HG03460 (cell line): ENCODE data around the gene AFF1.
A peak's percentile ranks its signal among the peaks of the same experiment; 100 is the strongest.

Source experiments
- ATAC-seq: cut with Tn5 transposase; IDR thresholded peaks from one replicate; pipeline ENCODE4 v1.9.1; 2021; ENCODE audit not compliant: unreplicated experiment

The AFF1 gene

DNA sequence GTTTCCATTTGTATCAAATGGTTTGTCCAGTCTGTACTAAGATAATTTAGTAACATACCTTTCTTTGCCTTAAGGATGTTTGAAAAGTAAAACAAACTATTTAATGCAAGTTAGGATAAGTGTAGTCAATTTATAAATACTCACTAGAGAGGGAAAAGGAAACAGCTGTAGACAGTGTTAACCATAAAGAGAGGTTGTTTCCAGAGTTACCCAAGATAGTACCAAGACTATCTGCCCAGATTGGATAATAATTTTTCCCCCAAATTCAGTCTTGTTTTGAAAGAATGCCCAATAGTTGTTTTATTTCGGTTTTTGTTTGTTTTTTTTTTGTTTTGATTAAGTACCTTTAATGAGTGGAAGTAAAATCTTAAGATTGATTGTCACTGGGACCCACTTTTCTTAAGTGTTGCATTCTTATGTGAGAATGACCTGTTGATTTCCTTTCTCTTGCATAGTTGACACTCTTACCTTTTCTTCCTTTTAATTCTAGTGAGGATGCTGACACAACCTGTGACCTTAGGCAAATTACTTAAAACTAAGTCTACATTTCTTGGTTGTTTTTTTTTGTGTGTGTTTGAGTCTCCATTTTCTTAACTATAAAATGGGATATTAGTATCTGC is 12.8 kb downstream of the AFF1 start:
- ATAC-seq, result no peak

DNA sequence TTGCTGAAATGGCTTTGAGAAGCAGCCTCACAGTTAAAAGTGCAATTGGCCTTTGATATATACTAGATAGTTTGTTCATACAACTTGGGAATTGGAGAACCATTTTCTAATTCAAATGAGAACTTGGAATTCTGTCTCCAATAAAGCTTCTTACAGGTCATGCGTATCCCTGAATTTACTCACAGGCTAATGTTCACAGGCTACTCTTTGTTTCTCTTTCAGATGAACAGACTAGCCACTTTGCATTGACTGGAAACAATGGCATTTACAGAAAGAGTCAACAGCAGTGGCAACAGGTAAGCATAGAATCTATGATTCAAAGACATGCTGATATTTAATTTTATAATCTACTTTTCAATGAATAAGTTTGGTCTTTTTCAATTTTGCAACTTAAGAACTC is 13.5 kb downstream of the AFF1 start:
- ATAC-seq, result peak; percentile 44

DNA sequence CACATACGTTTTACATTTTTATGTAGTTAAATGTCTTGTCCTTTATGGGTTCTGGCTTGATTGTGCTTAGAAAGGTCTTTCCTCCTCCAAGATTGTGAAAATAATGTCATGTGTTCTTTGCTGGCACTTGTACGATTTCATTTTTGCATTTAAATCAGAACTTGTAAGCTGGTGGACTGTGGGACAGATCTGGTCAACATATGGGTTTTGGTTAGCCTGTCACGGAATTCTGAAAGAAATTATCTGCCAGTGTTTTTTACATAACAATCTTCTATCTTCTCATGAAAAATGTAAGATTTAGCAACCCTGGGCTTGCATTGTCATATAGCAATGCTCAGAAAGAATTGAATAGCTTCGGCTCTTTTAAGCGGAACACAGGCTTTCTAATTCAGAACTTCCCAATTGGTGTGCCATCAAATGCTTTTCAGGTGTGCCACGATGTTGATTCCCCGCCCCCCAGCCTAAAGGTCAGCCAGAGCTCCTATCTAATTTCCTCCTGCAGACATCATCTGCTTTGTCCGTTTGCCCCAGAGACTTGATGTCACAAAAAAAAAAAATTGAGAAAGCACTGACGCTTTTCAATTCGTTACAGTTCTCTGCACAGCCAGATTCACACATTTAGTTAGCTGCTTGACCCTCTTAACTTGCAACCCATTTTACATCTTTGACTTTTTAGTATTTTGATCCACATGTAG is 16.2 kb downstream of the AFF1 start:
- ATAC-seq, result no peak

DNA sequence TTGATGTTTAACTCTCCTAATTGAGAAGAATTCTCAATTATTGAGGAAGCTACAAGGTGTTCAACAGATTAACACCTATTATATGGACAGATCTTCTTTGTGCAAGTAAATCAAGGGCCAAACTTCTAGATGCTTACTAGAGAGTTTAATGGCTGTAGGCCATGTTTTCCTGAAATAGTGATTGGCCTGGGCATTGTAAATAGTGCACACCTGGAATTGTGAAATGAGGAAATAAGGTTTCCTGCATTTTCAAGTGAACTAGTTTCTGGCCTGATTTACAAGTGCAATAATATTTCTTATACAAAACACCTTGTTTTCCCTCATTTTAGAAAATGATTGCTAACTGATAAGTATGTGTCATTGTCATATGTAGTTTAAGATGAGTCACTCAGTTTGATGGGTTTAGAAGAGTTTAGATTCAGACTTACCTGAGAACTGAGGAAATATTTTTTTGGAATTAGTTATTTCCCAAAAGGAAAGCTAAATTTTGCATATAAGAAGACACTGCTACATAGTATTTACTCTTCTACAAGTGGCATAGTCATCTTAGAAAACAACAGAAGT is 21.2 kb downstream of the AFF1 start:
- ATAC-seq, result no peak

DNA sequence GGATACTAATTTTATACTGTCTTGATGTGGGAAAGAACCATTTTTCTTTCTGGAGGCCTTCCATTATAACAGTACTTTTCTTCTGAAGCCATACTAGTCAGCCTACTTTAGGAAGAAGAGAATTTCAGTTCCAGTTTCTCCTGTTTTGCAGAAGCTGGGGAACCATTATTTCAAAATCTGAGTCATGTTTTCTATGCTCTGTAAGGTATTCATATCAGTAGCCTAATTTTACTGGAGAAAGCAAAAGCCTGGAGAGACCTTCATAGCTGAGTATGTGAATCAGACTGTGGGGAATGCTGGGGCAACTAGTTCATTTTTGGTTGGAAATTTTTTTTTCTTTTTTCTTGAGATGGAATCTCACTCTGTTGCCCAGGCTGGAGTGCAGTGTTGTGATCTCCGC is 22.4 kb downstream of the AFF1 start:
- peak; percentile 39 for ATAC-seq

DNA sequence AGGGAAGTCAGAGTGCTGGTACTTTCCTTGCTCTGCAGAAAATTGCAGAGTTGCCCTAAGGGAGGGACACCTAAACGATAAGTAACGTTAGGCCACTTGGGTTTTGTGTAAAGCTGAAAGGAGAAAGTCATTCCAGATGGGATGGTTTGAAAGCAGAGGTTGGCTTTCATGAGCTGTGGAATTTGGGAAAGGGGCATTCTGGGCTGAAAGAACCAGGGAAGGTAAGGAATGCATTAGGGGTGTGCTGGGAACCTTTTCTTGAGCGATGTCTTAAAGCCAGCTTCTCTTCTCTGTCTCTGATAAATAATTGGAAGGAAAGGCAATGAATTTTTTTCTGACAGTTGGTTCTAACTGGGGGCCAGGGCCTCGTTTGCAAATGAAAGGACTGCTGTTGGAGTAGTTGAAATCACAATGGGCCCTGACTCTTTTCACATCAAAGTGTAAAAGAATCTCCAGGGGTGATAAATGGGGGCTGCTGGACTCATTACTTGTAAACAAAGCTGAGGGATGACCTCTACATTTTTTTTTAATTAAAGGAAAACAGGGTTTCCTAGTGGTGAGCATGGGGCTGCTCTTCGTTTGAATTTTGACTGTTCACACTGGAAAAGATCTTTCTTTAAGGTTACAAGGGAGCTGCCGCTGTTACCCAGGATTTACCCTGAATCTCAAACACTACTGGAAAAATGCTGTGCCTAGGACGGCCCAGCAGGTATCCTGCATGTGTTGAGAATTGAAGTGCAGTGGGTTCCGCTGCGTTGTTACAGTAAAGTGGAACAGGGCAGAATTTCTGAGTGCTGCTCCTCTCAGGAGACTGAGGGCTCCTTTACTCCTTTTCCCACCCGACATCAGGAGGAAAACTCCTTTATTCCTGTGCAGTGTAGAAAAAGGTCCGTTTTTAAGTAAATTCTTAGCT is 25.0 kb downstream of the AFF1 start:
- ATAC-seq, result no peak

DNA sequence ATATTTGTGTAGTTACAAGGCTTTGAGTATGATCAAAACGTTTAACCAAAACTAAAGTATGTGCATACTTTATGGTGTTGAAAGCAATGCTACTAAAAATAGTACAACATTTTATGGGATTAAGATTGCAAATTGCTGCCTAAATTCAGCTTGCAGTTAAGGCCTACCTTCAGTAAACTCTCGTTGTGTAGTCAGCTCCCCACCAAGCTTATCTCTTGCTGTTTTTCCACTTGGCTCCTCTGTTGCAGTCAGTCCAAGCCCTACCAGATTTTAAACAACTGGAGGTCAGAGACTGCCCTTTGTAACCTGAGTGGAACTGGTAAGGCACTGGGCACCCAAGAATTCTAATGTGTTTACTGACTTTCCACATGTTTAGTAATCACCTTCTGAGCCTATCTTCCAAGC is 25.7 kb downstream of the AFF1 start:
- no peak for ATAC-seq

DNA sequence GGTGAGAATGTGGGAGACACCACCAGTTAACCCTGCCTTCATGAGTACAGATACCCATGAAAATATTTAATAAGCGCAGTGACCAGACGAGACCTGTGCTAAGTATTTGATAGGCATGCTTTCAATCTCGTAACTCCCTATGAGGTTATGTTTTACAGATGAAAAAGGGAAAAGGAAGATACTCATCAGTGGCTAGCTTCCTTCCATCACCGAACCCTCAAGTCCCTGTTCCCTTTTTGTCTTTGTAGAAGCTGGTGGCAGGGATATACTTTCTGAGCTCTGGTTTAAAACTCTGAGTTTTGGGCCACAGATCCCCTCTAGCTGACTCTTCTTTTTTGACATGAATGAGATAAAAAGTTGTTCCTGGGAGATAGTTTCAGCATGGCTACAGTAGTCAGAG is 26.3 kb downstream of the AFF1 start:
- ATAC-seq, result no peak

DNA sequence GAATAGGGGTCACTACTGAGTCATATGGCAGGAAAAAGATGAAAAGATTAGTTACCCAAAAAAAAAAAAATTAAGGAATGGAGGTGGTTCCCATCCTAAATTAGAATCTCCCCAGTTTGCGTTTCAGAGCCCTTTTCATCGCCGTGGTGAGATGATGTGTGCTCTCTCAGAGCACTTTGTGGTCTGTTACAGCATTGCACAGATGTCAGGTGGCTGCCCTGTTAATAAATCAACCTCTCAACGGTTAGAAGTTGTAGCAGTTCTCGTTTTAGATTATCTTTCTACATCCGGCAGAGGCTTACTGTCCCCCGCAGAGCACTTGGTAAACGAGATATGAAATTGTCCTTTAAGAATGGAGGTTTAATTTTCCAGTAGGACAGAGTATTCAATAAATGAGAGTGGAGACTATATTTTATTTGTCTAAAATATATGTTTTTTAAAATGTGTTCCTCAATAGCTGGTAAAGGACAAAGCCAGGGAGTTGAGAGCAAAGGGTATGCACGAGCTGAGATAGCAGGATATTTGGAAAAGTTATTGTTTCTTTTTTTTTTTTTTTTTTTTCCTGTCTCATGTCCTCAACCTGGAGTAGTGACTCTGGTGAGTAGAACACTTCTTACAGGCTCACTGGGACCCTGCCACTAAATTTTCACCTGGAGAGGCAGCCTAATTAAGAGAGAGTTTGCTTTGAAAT is 26.9 kb downstream of the AFF1 start:
- ATAC-seq, result peak; percentile 83

DNA sequence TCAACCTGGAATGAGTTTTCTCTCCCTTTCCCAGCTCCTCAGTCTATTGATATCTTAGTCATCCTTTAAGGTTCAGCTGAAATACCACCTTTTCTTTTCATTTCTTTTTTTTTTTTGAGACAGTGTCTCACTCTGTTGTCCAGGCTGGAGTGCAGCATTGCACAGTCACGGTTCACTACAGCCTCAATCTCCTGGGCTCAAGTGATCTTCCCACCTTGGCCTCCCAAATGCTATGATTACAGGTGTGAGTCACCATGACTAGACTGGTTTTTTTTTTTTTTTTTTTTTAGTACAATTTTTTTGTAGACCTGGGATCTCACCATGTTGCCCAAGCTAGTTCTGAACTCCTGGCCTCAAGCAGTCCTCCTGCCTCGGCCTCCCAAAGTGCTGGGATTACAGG is 28.9 kb downstream of the AFF1 start:
- no peak for ATAC-seq

DNA sequence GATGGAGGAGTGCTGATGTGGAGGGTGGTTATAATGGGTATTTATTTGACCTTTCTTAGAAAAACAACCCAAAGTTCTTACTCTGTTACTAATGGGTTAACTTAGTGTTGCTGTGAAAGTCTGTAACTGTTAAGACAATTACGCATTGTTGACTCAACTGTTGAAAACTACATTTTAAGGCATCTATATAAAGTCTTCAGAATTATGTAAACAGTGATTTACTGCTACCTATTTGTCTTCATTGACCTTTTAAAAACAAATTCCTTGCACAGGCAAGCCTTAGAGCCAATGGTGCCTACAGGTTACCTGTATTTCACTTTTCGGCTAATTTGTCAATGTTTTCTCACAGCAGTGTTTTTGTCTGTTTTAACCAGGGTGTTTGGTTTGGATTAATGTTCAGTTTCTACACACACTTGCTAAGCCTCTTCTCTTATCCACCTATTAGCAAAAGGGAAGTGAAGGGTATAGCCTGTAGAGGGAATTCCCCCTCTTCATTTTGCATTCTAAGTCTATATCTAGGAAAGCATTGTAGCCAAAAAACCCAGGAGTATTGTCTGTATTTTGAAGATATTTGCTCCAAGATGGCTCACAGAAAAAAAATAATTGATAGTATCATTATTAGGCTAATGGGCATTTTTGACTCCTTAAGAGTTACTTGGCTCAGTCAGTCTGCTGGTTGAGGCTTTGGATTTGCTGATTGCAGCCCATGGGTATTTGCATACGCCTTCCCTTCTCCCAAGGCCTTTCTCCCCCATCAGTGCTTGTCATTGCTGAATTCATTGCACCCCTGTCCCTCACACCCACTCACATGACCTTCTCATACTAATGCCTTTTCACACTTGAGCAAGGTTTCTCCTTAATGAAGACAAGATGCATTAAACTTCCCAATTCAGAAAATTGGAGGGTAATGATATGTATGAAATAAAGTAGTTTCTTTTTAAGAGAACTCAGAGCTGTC is 30.5 kb downstream of the AFF1 start:
- peak; percentile 50 for ATAC-seq

DNA sequence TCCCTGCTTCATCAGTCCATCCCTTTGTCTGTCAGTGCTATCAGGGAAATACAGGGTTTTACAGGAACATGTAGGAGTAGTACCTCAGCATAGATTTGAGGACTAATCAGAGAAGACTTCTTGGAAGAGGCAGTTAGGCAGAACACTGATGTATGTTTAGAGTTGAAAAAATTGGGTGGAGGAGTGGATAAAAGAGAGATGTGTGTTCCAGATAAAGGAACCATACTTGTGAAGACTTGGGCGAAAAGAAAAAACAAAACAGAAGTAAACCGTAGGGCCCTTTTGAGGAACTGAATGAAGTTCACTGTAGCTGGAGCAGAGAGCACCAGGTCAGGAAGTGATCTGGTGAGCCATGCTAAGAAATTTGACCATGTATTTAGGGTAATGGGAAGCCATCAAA is 32.3 kb downstream of the AFF1 start:
- no peak for ATAC-seq

DNA sequence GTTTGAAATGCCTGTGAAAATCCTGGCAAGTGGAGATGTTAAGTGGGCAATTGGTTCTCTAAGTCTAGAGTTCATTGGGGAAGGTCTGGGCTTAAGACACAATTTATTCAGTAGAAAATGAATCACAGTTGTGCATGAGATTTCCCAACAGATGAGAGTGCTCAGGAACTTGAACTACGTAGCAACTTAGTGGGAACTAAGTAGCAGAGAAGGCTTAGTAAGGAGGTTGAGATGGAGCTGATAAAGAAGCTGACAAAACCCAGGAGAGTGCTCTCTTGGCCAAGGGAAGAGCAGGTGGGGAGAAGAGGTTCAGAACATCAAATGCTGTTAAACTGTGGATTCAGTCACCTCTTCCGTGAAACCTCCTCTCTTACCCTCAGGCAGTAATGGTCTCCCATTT is 33.0 kb downstream of the AFF1 start:
- ATAC-seq, result no peak

DNA sequence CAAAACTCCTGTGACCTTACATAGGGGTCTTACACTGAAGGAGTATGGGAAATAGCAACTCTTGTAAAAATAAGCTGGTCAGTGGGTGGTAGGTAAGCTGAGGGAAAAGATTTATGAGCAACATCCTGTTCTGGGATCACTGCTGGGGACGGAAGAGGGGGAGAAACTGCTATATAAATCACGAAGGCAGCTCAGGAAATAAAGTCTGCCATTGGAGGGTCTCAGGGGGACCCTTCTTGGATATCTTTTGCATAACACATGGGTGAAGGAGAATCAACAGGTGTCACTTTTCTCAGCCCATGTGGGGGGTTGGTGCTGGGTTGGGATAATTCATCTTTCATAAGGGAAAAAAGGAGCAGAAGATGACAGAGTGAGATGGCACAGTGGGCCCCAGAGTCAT is 33.7 kb downstream of the AFF1 start:
- no peak for ATAC-seq

DNA sequence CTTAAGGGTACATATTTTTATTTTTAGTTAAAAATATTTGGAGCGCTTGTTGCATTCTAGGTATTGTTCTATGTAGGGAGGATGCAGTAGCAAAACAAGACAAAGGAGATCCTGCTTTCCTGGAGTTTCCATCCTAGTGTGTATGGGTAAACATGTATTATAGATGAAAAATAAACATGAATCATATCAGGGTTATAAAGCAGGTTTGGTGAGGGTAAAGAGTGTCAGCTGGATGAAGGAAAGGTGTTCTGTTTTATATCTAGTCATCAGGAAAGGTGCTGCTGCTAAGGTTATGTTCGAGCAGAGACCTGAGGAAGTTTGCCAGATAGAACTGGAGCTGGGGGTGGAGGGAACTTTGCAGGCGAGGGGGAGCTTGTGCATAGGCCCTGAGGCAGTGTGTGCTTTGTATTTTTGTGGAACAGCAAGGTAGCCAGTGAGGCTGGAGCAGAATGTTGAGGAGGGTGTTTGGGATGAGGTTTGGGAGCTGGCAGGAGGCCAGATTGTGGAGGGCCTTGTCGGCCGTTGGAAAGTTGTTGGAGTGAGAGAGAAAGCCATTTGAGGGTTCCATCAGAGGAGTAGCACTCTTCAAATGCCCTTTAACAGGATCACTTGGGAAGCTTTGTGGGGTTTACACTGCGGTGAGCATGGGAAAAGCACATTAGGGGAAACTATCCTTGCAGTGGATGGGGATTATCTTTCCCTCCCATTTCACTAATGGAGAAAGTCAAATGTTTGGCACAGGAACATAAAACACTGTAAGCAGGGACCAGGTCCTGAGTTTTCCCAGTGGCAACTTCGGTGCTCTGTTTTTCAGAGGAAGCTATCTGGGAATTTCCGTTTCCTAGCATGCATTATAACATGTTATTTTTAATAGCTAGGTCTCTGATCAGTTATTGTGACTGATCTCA is 35.9 kb downstream of the AFF1 start:
- ATAC-seq, result no peak

DNA sequence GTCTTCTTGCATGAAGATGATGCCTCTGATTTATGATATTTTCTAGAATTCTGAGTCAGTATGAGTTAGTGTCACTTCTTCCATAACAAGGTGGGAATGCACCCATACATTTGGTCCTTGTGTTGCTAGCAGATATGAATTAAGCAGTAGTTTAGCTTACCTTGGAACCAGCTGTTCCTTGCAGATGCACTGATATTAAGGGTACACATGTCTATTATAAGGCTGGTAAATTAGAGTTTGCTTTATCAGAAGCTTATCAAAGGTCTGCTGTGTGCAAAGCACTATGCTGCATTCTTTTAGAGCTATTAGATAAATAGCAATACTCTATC is 36.5 kb downstream of the AFF1 start:
- no peak for ATAC-seq

DNA sequence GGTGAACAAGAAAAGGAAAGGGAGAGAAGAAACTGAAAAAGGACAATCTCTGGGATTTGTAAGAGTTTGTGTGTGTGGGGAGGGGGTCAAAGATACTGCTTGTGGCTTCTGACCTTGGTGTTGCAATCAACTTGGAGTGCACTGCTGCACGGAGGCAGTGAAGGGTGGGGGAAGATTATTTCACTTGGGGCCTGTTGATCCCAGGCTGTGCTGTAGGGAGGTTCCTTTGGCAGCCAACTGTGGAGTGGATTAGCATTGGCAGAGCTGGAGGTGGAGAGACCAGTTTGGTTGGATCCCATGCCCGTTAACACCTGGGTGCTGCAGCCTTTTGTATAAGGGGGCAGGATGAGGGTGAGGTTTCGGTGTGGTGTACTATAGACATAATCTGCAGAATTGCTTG is 38.2 kb downstream of the AFF1 start:
- ATAC-seq, result no peak

DNA sequence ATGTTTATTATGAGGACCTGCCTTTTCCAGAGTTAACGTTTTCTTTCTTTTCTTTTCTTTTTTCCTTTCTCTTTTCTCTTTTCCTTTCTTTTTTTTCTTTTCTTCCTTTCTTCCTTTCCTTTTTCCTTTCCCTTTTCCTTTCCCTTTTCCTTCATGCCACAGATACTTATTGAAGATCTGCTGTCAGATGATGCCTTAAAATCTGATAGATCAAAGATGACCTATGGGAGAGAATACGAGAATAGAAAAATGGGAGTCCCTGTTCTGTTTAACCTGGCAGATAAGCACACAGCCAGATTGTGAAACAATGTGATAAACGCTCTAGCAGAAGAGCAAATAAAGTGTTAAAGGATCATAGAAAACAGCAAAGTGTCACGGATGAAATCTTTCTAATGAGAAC is 38.9 kb downstream of the AFF1 start:
- ATAC-seq, result no peak

DNA sequence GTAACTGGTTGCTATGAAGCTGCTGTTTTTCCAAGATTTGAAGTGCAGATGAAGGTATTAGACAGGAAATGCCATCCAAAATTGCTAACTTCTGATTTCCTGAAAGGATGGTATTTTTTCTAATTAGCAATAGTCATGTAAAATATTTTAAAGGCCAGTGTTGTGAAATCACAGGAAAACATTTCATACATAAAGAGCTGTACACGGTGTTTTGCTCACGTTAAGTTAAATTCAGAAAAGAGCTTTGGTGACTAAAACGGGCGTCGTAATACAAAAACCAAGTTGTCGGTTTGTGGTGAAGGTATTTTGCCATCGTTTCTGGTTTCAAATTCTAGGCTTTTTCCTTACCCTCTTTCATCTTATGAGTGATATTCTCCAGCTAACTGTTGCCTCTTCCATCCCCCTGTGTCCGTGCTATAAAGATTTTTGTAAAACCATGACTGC is 39.8 kb downstream of the AFF1 start:
- no peak for ATAC-seq
